A549 (cell line): Measurements from ENCODE around the gene INTS3. TPM values are rescaled to one million over a fixed set of nuclear protein-coding genes. Genes with fewer than 3 reads are reported as not detected.

Experiments used
- ATAC-seq, 2 experiments: fragments of 200-7000 bp in 1 of 2; fragments of >200 bp in 1 of 2; cut with Nextera tagmentation in 1 of 2; cut with Tn5 transposase in 1 of 2; 3 replicates each; pipeline versions ENCODE4 v1.8.0 to v1.9.1; 2018 to 2020; ENCODE audit warnings: mild to moderate bottlenecking in 1 of 2, moderate library complexity in 1 of 2
- CTCF ChIA-PET: fragments of 300-600 bp; sonication (Branson Sonifier 250); formaldehyde crosslinking; extraction: SDS; loops from one replicate; lab custom pipeline; 2021; ENCODE audit warnings: antibody characterized with exemption, inconsistent platforms; lab: Yijun Ruan, JAX
- POLR2A ChIA-PET: fragments of 350-600 bp; formaldehyde crosslinking; extraction: SDS; loops from one replicate; lab custom pipeline; 2021; ENCODE audit warnings: antibody characterized with exemption, inconsistent platforms; lab: Yijun Ruan, JAX
- DNase-seq, 2 experiments: peaks; one replicate each; pipeline versions ENCODE4 v3.0.0 to v3.0.0-alpha.2; 2011 to 2016; ENCODE audit warnings: low read depth in 1 of 2, low spot score in 1 of 2
- FAIRE-seq: peaks from 2 replicates; lab custom pipeline; 2011; peaks lifted over from hg19 to GRCh38; lab: Jason Lieb, UNC
- H3K27ac ChIP-seq, 2 experiments: fragments of >200 bp; sonication (Bioruptor Twin); formaldehyde crosslinking; 3 replicates each; pipeline ENCODE4 v1.5.1; 2016 to 2017
- H3K4me1 ChIP-seq: fragments of >200 bp; sonication (Bioruptor Twin); formaldehyde crosslinking; 3 replicates; pipeline ENCODE4 v1.6.1; 2016
- H3K4me2 ChIP-seq: fragments of >200 bp; sonication (Bioruptor Twin); formaldehyde crosslinking; 3 replicates; pipeline ENCODE4 v1.6.1; 2016
- H3K4me3 ChIP-seq: fragments of >200 bp; sonication (Bioruptor Twin); formaldehyde crosslinking; 3 replicates; pipeline ENCODE4 v1.5.1; 2016
- H3K9me3 ChIP-seq: fragments of >200 bp; sonication (Bioruptor Twin); formaldehyde crosslinking; 3 replicates; pipeline ENCODE4 v1.6.1; 2016
- ATOH8 ChIP-seq: fragments of 250-450 bp; sonication (Bioruptor Pico); IDR thresholded peaks from 2 replicates; pipeline ENCODE4 v1.5.0; 2020; ENCODE audit warnings: low read depth, mild to moderate bottlenecking, moderate library complexity
- CEBPB ChIP-seq, 2 experiments: fragments of >200 bp in 1 of 2; sonication (Bioruptor Twin) in 1 of 2; formaldehyde crosslinking in 1 of 2; IDR thresholded peaks; 2 replicates each; pipeline ENCODE4 v1.6.1; 2012 to 2016
- CHD4 ChIP-seq: fragments of 200-600 bp; sonication (generic); IDR thresholded peaks from 2 replicates; pipeline ENCODE4 v1.6.1; 2016; ENCODE audit warnings: antibody characterized with exemption, mild to moderate bottlenecking, borderline replicate concordance
- CTCF ChIP-seq: fragments of >200 bp; sonication (Bioruptor Twin); formaldehyde crosslinking; IDR thresholded peaks from 3 replicates; pipeline ENCODE4 v1.5.1; 2016
- EHF ChIP-seq: fragments of 250-450 bp; sonication (Bioruptor Pico); IDR thresholded peaks from 2 replicates; pipeline ENCODE4 v1.5.0; 2020; ENCODE audit warnings: mild to moderate bottlenecking
- ESRRA ChIP-seq: fragments of 150-350 bp; IDR thresholded peaks from 2 replicates; pipeline ENCODE4 v1.6.1; 2014; ENCODE audit warnings: mild to moderate bottlenecking, low read length, borderline replicate concordance
- HMGXB4 ChIP-seq: fragments of 250-450 bp; sonication (Bioruptor Pico); IDR thresholded peaks from 2 replicates; pipeline ENCODE4 v1.5.0; 2021; ENCODE audit warnings: mild to moderate bottlenecking, moderate library complexity, borderline replicate concordance
- HOXB5 ChIP-seq: fragments of 250-450 bp; sonication (Bioruptor Pico); IDR thresholded peaks from 2 replicates; pipeline ENCODE4 v1.5.0; 2020; ENCODE audit warnings: mild to moderate bottlenecking, moderate library complexity
- JUN ChIP-seq, 2 experiments: fragments of >200 bp; sonication (Bioruptor Twin); formaldehyde crosslinking; IDR thresholded peaks; 2 replicates in 1 of 2; 3 replicates in 1 of 2; pipeline ENCODE4 v1.6.1; 2016 to 2017
- KDM5A ChIP-seq: fragments of 200-600 bp; sonication (generic); IDR thresholded peaks from 2 replicates; pipeline ENCODE4 v1.6.1; 2016; ENCODE audit warnings: antibody characterized with exemption, mild to moderate bottlenecking
- MAFK ChIP-seq: fragments of 450-650 bp; IDR thresholded peaks from 2 replicates; pipeline ENCODE4 v1.6.1; 2014; ENCODE audit not compliant: partially characterized antibody
- MYC ChIP-seq: IDR thresholded peaks from 2 replicates; pipeline ENCODE4 v1.6.1; 2012; ENCODE audit warnings: mild to moderate bottlenecking, inconsistent platforms, low read length, improper control_type of control experiment, borderline replicate concordance
- NPAS2 ChIP-seq: fragments of 250-450 bp; sonication (Bioruptor Pico); IDR thresholded peaks from 2 replicates; pipeline ENCODE4 v1.8.0; 2022; ENCODE audit warnings: mild to moderate bottlenecking, moderate library complexity, borderline replicate concordance
- PBX3 ChIP-seq: IDR thresholded peaks from 2 replicates; pipeline ENCODE4 v1.6.1; 2012
- PHF8 ChIP-seq: fragments of 200-600 bp; sonication (generic); IDR thresholded peaks from 2 replicates; pipeline ENCODE4 v1.6.1; 2016; ENCODE audit warnings: low read depth, mild to moderate bottlenecking, antibody characterized with exemption, moderate library complexity, borderline replicate concordance
- POLR2A ChIP-seq: IDR thresholded peaks from 2 replicates; pipeline ENCODE4 v1.6.1; 2012; ENCODE audit warnings: mild to moderate bottlenecking, low read length
- POLR2AphosphoS2 ChIP-seq: conservative IDR thresholded peaks from 2 replicates; pipeline ENCODE4 v1.6.1; 2012; ENCODE audit warnings: low read length, improper control_type of control experiment, inconsistent platforms
- RCOR1 ChIP-seq: fragments of 150-350 bp; IDR thresholded peaks from 2 replicates; pipeline ENCODE4 v1.6.1; 2014; ENCODE audit warnings: antibody characterized with exemption, low read length, low read depth
- REST ChIP-seq: fragments of 200-600 bp; sonication (generic); IDR thresholded peaks from 2 replicates; pipeline ENCODE4 v1.6.1; 2016; ENCODE audit warnings: antibody characterized with exemption, mild to moderate bottlenecking, moderate library complexity
- TFCP2L1 ChIP-seq: fragments of 250-450 bp; sonication (Bioruptor Pico); IDR thresholded peaks from 2 replicates; pipeline ENCODE4 v1.5.0; 2021; ENCODE audit warnings: mild to moderate bottlenecking
- TP53 ChIP-seq: fragments of 250-450 bp; sonication (Bioruptor Pico); IDR thresholded peaks from 2 replicates; pipeline ENCODE4 v1.5.0; 2021; ENCODE audit warnings: mild to moderate bottlenecking, moderate library complexity
- whole genome bisulfite sequencing: methylation state at CpG from one replicate; pipeline ENCODE4 v1.1.6; 2017; ENCODE audit errors: missing lambda C conversion rate; 5-methylcytosine and 5-hydroxymethylcytosine counted together
- polyA minus RNA-seq: library from RNA; depleted of rRNA, polyadenylated mRNA; stranded (reverse); fragments of >200 nt; gene quantifications from 2 replicates; pipeline ENCODE4 v1.2.3, GENCODE V29; 2011; rRNA and poly(A)+ RNA removed
- polyA plus RNA-seq, 4 experiments: library from polyadenylated mRNA; depleted of rRNA in 3 of 4; stranded (reverse); fragments of >200 nt; fragmentation: RNase III in 1 of 4; extraction: RNeasy Plus Mini Kit Qiagen cat#74134 plus additional on column Dnase treatment in 1 of 4; gene quantifications; 2 replicates in 3 of 4; 3 replicates in 1 of 4; pipeline ENCODE4 v1.2.3, GENCODE V29; 2011 to 2017
- TF ChIP-seq, protein P1 (sequence below): IDR thresholded peaks from 2 replicates; pipeline ENCODE4 v1.6.1; 2012; ENCODE audit warnings: low read depth, borderline replicate concordance
- TF ChIP-seq, protein P2 (sequence below): IDR thresholded peaks from 2 replicates; pipeline ENCODE4 v1.6.1; 2012
- TF ChIP-seq, protein P3 (sequence below): fragments of >200 bp; sonication (Bioruptor Twin); formaldehyde crosslinking; IDR thresholded peaks from 3 replicates; pipeline ENCODE4 v1.6.1; 2016
- TF ChIP-seq, protein P4 (sequence below): fragments of >200 bp; sonication (Bioruptor Twin); formaldehyde crosslinking; IDR thresholded peaks from 2 replicates; pipeline ENCODE4 v1.6.1; 2016

The INTS3 gene
- polyA plus RNA-seq (2011; rRNA removed): 34.1 and 44.0 TPM in 2 replicates
- polyA plus RNA-seq (2012; cell fraction: cytosol; rRNA removed): 19.6 and 22.4 TPM in 2 replicates
- 64.2 and 82.8 TPM in 2 replicates for polyA plus RNA-seq (2012; cell fraction: nucleus; rRNA removed)
- 21.5 to 25.1 TPM (median 23.5 TPM) in 3 replicates for polyA plus RNA-seq (2017; fragmentation: RNase III; extraction: RNeasy Plus Mini Kit Qiagen cat#74134 plus additional on column Dnase treatment)
- 41.3 and 50.5 TPM in 2 replicates for polyA minus RNA-seq

- 1% methylated on average over 35 of the region's 49 CpGs for WGBS
- ATAC-seq (peak; percentile 100), FAIRE-seq (peak; percentile 98), DNase-seq (peak; percentile 99 to 100)
- peak within 1 kb of the TSS; percentile 82 for H3K4me2 ChIP-seq
- no peaks in the 10 kb centered on the region for H3K9me3 ChIP-seq
- ChIA-PET POLR2A (interaction anchor here (0.6 to 2.1 kb wide), 26 partner anchors 8 to 1691 kb away, joined by 3 to 9 read pairs (median 4); partner anchors contain the start of genes CHTOP, DENND4B, ILF2 and NPR1), CTCF (interaction anchor here (3.5 kb wide), 1 partner anchor 51 kb away, joined by 14 read pairs; no protein-coding TSS in a partner anchor)
- H3K27ac ChIP-seq: peak within 1 kb of the TSS; percentile 96 to 99
- H3K4me3 ChIP-seq: peak within 1 kb of the TSS; percentile 67
- H3K4me1 ChIP-seq: peaks cover 19% of the 10 kb centered on the region
- TF ChIP-seq MAFK: no peak
- no peak for TF ChIP-seq CEBPB (IDR thresholded peaks at IDR 0.05)
- TF ChIP-seq JUN (IDR thresholded peaks at IDR 0.05): peak; percentile 76 to 90
- peak; percentile 69; the same call in 1 of the 2 replicates for TF ChIP-seq HOXB5 (CRISPR knock-in tag)
- TF ChIP-seq, protein P1, sequence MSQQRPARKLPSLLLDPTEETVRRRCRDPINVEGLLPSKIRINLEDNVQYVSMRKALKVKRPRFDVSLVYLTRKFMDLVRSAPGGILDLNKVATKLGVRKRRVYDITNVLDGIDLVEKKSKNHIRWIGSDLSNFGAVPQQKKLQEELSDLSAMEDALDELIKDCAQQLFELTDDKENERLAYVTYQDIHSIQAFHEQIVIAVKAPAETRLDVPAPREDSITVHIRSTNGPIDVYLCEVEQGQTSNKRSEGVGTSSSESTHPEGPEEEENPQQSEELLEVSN: peak; percentile 95
- peak; percentile 81; the same call in 1 of the 2 replicates for TF ChIP-seq KDM5A
- TF ChIP-seq TP53: no peak
- peak; percentile 84 for TF ChIP-seq POLR2A
- TF ChIP-seq RCOR1: no peak
- TF ChIP-seq POLR2AphosphoS2: no peak
- TF ChIP-seq ATOH8 (CRISPR knock-in tag): 0 out of 2 replicates have a peak, but pooled peaks have one; percentile 48
- TF ChIP-seq PBX3: peak; percentile 94
- no peak for TF ChIP-seq NPAS2 (CRISPR knock-in tag)
- TF ChIP-seq EHF (CRISPR knock-in tag): 0 out of 2 replicates have a peak, but pooled peaks have one; percentile 14
- no peak for TF ChIP-seq TFCP2L1
- no peak for TF ChIP-seq MYC
- TF ChIP-seq REST: no peak
- TF ChIP-seq CHD4: no peak
- TF ChIP-seq, protein P2, sequence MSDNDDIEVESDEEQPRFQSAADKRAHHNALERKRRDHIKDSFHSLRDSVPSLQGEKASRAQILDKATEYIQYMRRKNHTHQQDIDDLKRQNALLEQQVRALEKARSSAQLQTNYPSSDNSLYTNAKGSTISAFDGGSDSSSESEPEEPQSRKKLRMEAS: peak; percentile 97
- TF ChIP-seq HMGXB4 (CRISPR knock-in tag): no peak
- TF ChIP-seq ESRRA: no peak
- TF ChIP-seq, protein P3, sequence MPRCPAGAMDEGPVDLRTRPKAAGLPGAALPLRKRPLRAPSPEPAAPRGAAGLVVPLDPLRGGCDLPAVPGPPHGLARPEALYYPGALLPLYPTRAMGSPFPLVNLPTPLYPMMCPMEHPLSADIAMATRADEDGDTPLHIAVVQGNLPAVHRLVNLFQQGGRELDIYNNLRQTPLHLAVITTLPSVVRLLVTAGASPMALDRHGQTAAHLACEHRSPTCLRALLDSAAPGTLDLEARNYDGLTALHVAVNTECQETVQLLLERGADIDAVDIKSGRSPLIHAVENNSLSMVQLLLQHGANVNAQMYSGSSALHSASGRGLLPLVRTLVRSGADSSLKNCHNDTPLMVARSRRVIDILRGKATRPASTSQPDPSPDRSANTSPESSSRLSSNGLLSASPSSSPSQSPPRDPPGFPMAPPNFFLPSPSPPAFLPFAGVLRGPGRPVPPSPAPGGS: peak; percentile 67; the same call in 2 of the 3 replicates
- TF ChIP-seq, protein P4, sequence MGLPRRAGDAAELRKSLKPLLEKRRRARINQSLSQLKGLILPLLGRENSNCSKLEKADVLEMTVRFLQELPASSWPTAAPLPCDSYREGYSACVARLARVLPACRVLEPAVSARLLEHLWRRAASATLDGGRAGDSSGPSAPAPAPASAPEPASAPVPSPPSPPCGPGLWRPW: no peak
- no peak for TF ChIP-seq CTCF
- TF ChIP-seq PHF8: peak; percentile 73; the same call in 1 of the 2 replicates
Observed at GRCh38 chr1:153727463-153728304, at the start of gene INTS3. Gene INTS3, plus strand, starts transcription at chr1:153728050. Its CDS starts 585 bp downstream, at chr1:153728635.
